Kidney (tissue), 14 donors: ENCODE measurements around the gene SYTL4. TPM values are rescaled to one million over a fixed set of nuclear protein-coding genes. Genes with fewer than 3 reads are reported as not detected.

Experiments used
- DNase-seq, 5 donors: peaks; one replicate each; pipeline ENCODE4 v3.0.0-alpha.2; 2013 to 2020
- FAIRE-seq: peaks from 2 replicates; lab custom pipeline; 2012; peaks lifted over from hg19 to GRCh38; lab: Jason Lieb, UNC
- H3K27ac ChIP-seq, 2 donors: one replicate each; pipeline ENCODE4 v1.7.0; 2013; ENCODE audit warnings: low read depth in 2 of 2, low read length in 2 of 2, inconsistent platforms in 1 of 2
- H3K27me3 ChIP-seq: one replicate; pipeline ENCODE4 v1.7.1; 2013; ENCODE audit warnings: low read length, inconsistent platforms; ENCODE audit not compliant: control insufficient read depth, insufficient read depth
- H3K36me3 ChIP-seq, 3 donors: one replicate each; pipeline versions ENCODE4 v1.7.0 to v1.7.1; 2013; ENCODE audit warnings: low read length in 3 of 3, control low read depth in 1 of 3, inconsistent platforms in 1 of 3; ENCODE audit not compliant: insufficient read depth in 3 of 3, control insufficient read depth in 2 of 3
- H3K4me1 ChIP-seq, 3 donors: one replicate each; pipeline versions ENCODE4 v1.7.0 to v1.7.1; 2013; ENCODE audit warnings: low read length in 3 of 3, inconsistent platforms in 1 of 3, low read depth in 1 of 3; ENCODE audit not compliant: control insufficient read depth in 2 of 3, insufficient read depth in 2 of 3
- H3K4me3 ChIP-seq, 3 donors: one replicate each; pipeline versions ENCODE4 v1.7.0 to v1.8.1; 2013; ENCODE audit warnings: low read length in 3 of 3, control low read depth in 1 of 3, inconsistent platforms in 1 of 3
- H3K9ac ChIP-seq, 3 donors: one replicate each; pipeline versions ENCODE4 v1.7.0 to v1.7.1; 2013; ENCODE audit warnings: low read length in 3 of 3, control low read depth in 1 of 3, inconsistent platforms in 1 of 3
- H3K9me3 ChIP-seq, 3 donors: one replicate each; pipeline versions ENCODE4 v1.7.0 to v1.7.1; 2013; ENCODE audit warnings: low read length in 3 of 3, control low read depth in 1 of 3, inconsistent platforms in 1 of 3; ENCODE audit not compliant: control insufficient read depth in 2 of 3, insufficient read depth in 1 of 3
- intact Hi-C: fragments of 100-400 bp; cut with DNase I; formaldehyde crosslinking; loops from one replicate; pipeline ENCODE4 v1.11.1; 2022
- polyA plus RNA-seq: library from polyadenylated mRNA; stranded (reverse); fragments of 350-450 nt; fragmentation: Illumina TruSeq; extraction: RNeasy Lipid Tissue Mini Kit (QIAGEN cat#74804); gene quantifications from one replicate; pipeline ENCODE4 v1.2.3, GENCODE V29; 2014; ENCODE audit warnings: low read depth, low replicate concordance; ENCODE audit not compliant: insufficient read depth
- total RNA-seq: library from RNA; stranded (reverse); fragmentation: NEBNext Ultra II Directional; extraction: Animal tissue kit (Norgen Biotek cat#: 25700); gene quantifications from one replicate; pipeline ENCODE4 v1.2.1, GENCODE V29; 2021
- TF ChIP-seq, protein P1 (sequence below): IDR thresholded peaks from 3 replicates; pipeline ENCODE4 v1.5.1; 2012; ENCODE audit warnings: mild to moderate bottlenecking, moderate library complexity, borderline replicate concordance; ENCODE audit not compliant: insufficient read depth; ENCODE audit errors: extremely low read depth
- donor health status: control.
- donor health status: control.
- donor health status: control.
- donor health status: control.
- donor health status: control.
- donor health status: DM: yes; HTN: yes; CAD: no.
- donor health status: Normal renal cell carcinoma (clear cell type).

The SYTL4 gene
- total and polyA plus RNA-seq, 2 donors from 2014 or later, result 10.4 to 13.3 TPM

DNA sequence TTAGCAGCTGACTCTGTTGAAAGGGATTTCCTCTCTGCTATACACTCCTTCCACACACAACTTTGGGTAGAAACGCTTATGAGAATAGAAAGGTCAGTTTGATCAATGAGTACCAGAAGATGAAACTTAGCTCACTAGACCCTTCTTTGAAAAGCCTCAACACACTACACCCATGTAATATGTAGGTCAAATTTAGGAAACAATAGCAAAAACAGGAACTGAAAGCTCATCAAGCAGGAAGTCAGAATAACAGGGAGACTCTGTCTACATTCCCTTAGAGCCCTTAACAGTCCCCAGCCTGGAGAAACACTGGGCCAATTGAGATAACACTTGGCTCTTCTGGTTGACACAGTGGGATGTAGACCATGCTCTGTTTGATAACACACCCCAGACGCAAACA, 57.2 kb downstream of the SYTL4 start:
- Histone ChIP-seq H3K9me3 (no peaks in the 10 kb centered on the region), H3K27me3 (peaks cover 5% of the 10 kb centered on the region), H3K9ac (no peak overlapping the region), H3K27ac (no peak overlapping the region), H3K4me1 (no peaks in the 10 kb centered on the region), H3K4me3 (no peak overlapping the region), H3K36me3 (peaks cover 0 to 5% (median 0%) of the 10 kb centered on the region in 3 donors)
- intact Hi-C loops, result no loop called here
- FAIRE-seq (no peak), DNase-seq (no peak)
- TF ChIP-seq, protein P1, sequence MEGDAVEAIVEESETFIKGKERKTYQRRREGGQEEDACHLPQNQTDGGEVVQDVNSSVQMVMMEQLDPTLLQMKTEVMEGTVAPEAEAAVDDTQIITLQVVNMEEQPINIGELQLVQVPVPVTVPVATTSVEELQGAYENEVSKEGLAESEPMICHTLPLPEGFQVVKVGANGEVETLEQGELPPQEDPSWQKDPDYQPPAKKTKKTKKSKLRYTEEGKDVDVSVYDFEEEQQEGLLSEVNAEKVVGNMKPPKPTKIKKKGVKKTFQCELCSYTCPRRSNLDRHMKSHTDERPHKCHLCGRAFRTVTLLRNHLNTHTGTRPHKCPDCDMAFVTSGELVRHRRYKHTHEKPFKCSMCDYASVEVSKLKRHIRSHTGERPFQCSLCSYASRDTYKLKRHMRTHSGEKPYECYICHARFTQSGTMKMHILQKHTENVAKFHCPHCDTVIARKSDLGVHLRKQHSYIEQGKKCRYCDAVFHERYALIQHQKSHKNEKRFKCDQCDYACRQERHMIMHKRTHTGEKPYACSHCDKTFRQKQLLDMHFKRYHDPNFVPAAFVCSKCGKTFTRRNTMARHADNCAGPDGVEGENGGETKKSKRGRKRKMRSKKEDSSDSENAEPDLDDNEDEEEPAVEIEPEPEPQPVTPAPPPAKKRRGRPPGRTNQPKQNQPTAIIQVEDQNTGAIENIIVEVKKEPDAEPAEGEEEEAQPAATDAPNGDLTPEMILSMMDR, result no peak

DNA sequence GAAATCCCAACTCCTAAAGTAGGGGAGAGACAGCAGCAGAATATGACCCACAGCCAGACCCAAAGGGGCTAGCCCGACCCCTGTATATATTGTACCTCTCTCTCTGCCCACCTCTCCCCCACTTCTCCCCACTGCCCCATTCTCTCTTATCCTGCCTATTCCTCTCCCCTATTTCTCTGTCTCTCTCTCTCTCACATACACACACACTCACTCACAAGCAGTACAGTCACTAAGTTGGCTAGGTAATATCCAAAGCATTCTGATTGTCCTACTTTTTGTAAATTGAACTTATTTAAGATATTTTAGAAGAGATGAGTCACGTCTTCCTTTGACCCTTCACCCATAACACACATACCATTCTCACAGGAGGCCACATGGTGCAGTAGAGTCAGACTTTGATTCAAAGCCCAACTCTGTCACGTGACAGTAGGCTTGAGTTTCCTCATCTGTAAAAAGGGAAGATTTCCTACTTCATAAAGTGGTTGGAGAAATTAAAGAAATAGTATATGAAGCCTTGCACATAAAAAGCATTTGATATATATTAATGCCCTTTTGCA, 58.4 kb downstream of the SYTL4 start:
- no peak for DNase-seq
- TF ChIP-seq, protein P1, result no peak
- H3K27me3 ChIP-seq, result peaks cover 5% of the 10 kb centered on the region
- intact Hi-C loops, result no loop called here
- no peaks in the 10 kb centered on the region for H3K4me1 ChIP-seq
- no peak overlapping the region for H3K4me3 ChIP-seq
- H3K9me3 ChIP-seq, result no peaks in the 10 kb centered on the region
- no peak for FAIRE-seq
- H3K27ac ChIP-seq, result no peak overlapping the region
- H3K9ac ChIP-seq, result no peak overlapping the region
- H3K36me3 ChIP-seq, result peaks cover 0 to 5% (median 0%) of the 10 kb centered on the region in 3 donors

DNA sequence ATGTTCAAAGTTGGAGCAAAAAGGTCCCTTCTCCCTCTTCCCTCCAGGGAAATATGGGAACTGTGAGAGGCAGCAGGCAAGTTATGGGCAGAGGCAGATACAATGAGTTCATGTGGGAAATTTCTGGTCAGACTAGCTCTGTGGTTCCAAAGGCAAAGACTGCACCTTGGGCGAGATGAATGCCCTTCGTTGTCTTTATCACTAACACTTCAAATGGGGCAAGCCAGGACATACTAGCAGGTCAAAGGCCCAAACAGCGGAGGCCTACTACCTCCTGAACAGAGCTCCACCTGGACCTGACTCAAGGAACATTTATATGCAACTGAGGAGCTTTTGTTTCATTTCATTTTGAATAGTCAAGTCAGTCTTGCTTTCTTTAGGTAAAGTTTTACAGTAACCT, 59.0 kb downstream of the SYTL4 start:
- DNase-seq (no peak), FAIRE-seq (no peak)
- Histone ChIP-seq H3K4me3 (no peak overlapping the region), H3K9me3 (no peaks in the 10 kb centered on the region), H3K36me3 (peaks cover 0 to 4% (median 0%) of the 10 kb centered on the region in 3 donors), H3K27ac (no peak overlapping the region), H3K9ac (no peak overlapping the region), H3K27me3 (peaks cover 5% of the 10 kb centered on the region), H3K4me1 (no peaks in the 10 kb centered on the region)
- intact Hi-C loops, result no loop called here
- TF ChIP-seq, protein P1, result no peak

DNA sequence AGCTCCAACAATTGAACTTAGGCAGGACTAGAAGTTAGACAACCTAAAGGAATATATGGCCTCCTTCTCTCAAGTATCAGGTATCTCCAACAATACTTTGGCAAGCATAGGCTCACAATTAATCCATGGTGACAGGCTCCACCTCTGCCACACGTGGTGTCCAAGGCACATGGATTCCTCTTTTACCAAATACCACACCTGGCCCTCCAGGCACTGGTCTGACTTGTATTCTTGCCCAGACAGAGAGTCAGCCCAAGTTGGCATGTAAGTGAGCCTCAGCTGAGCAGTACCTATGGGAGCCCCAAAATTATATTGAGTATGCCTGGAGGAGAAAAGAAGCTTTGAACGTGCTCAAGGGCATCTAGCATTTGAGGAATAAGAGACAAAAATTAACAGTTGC, 68.3 kb downstream of the SYTL4 start:
- Histone ChIP-seq H3K27me3 (no peaks in the 10 kb centered on the region), H3K4me1 (no peaks in the 10 kb centered on the region), H3K9ac (no peak overlapping the region), H3K9me3 (no peaks in the 10 kb centered on the region), H3K36me3 (no peaks in the 10 kb centered on the region), H3K4me3 (no peak overlapping the region), H3K27ac (no peak overlapping the region)
- FAIRE-seq, result no peak
- intact Hi-C loops, result no loop called here
- TF ChIP-seq, protein P1, result no peak
- no peak for DNase-seq
